Measurements from ENCODE around the gene CR1L. TPM values are rescaled to one million over a fixed set of nuclear protein-coding genes. Genes with fewer than 3 reads are reported as not detected.

CR1L gene
- total and polyA plus RNA-seq, 9 of the 15 experiments (the other 6 are each of a cell fraction or from before 2014, with no cell fraction given), result 10.1 to 74.8 (median 34.3) TPM

DNA sequence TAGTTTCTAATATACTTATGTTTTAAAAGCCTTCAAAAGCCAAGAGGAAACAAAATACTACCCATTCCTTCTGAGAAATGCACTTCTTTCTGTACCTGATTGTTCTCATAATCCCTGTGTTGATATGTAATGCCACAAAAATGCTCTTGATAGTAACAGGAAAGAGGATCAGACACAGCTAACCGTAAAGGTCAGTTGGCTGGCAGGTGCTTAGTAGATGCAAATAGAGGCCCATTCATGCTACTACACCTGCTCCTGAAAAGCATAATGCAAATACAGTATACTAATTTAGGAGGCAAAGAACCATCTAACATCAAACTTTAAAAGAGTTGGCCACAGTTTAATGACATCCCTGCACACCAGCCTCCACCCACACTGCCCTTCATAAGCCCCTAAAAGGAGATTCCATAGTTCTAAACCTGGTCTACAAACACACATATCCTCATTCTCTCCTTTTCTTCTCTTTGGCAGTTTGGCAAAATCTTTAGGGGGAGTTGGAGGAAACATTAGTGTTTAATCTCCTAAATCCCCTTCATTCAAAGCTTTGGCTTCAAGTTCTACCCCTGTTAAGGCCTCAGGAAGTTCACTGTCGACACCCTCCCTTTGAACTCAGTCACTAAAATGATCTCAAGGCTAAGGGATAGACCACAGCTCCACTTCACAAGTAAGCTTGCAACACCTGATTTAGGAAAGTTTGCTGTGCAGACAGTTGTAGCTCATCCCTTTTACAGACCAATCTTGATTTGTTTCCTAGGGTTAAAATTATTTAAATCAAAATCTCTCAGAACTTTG is 104.0 kb downstream of the CR1L start:
- ATAC-seq (peak; percentile 18), DNase-seq (ENCODE audit: extremely low read depth in 1 of 4, low spot score in 3 of 4) (peak in 1 of 4 experiments; percentile 70), FAIRE-seq (peak; percentile 29)
- Histone ChIP-seq H3K27me3 (ENCODE audit: control insufficient read depth in 2 of 2, insufficient read depth in 2 of 2, low read length in 2 of 2) (no peaks in the 10 kb centered on the region), H3K36me3 (ENCODE audit: control insufficient read depth, insufficient read depth, low read length) (peaks cover 3% of the 10 kb centered on the region; the same call in 2 of the 3 replicates), H3K9me3 (replicated peaks; ENCODE audit: control insufficient read depth, insufficient read depth, low read depth, low read length) (no peaks in the 10 kb centered on the region), H2AFZ (ENCODE audit: low read depth, low read length) (peak overlapping the region; percentile 86; the same call in 1 of the 2 replicates), H3K27ac (ENCODE audit: extremely low read depth, low read depth, low read length) (peak overlapping the region; percentile 80), H3K79me2 (ENCODE audit: control insufficient read depth, insufficient read depth, low read length) (peaks cover 61% of the 10 kb centered on the region), H3K9me1 (ENCODE audit: control insufficient read depth, insufficient read depth, low read length) (no peaks in the 10 kb centered on the region), H3K4me2 (ENCODE audit: insufficient read depth, low read length) (peak overlapping the region; percentile 81), H3K4me3 (peak overlapping the region; percentile 92; the same call in 1 of the 2 replicates), H3K4me1 (replicated peaks in 1 of 2; ENCODE audit: control insufficient read depth in 2 of 2, insufficient read depth in 2 of 2, low read length in 2 of 2) (peaks cover 26 to 58% of the 10 kb centered on the region in 2 experiments), H3K9ac (ENCODE audit: insufficient read depth in 1 of 2, low read depth in 2 of 2, low read length in 2 of 2) (peak overlapping the region in 1 of 2 experiments; percentile 83; a peak in 2 of 4 replicates), H4K20me1 (replicated peaks; ENCODE audit: control insufficient read depth, insufficient read depth, low read length) (peaks cover 11% of the 10 kb centered on the region; the same call in 1 of the 2 replicates)
- BruUV-seq (replicated peaks), result no TSS peak
- in situ Hi-C loops (cut with MboI), result no loop called here
- ChIA-PET CTCF (ENCODE audit: low intra/inter-chr PET ratio) (no interaction called here), POLR2A (interaction anchor here (0.6 kb wide), 2 partner anchors 100 to 129 kb away, joined by 3 to 5 read pairs; no protein-coding TSS in a partner anchor)
- intact Hi-C loops (cut with micrococcal nuclease), result loop anchor here (5.0 kb wide), 1 partner anchor 727 kb away; no protein-coding TSS in a partner anchor
- 11% methylated on average over 2 of the region's 2 CpGs for WGBS (ENCODE audit: insufficient coverage, low coverage, missing lambda C conversion rate)
- TF ChIP-seq CBFA2T2 (conservative IDR thresholded peaks at IDR 0.05) (no peak), SP1 (CRISPR knock-in tag; IDR thresholded peaks at IDR 0.05) (peak; percentile 32; the same call in 1 of the 2 replicates), TOE1 (IDR thresholded peaks at IDR 0.05; ENCODE audit: borderline replicate concordance) (no peak), TOE1 (CRISPR knock-in tag; IDR thresholded peaks at IDR 0.05; ENCODE audit: borderline replicate concordance, low read depth) (0 out of 2 replicates have a peak, but pooled peaks have one; percentile 23), ZNF766 (CRISPR knock-in tag; conservative IDR thresholded peaks at IDR 0.05) (0 out of 2 replicates have a peak, but pooled peaks have one; percentile 13), NR2C2 (CRISPR knock-in tag; IDR thresholded peaks at IDR 0.05) (no peak), NR2C2 (tag; IDR thresholded peaks at IDR 0.05) (peak; percentile 69; the same call in 1 of the 2 replicates), KDM1A (IDR thresholded peaks at IDR 0.05) (0 out of 4 replicates have a peak, but pooled peaks of 1 of the 2 experiments have one; percentile 23), JUND (IDR thresholded peaks at IDR 0.05; ENCODE audit: borderline replicate concordance, low read depth, low read length) (no peak), JUND (tag; IDR thresholded peaks at IDR 0.05; ENCODE audit: borderline replicate concordance, low read depth, low read length) (0 out of 3 replicates have a peak, but pooled peaks have one; percentile 2), ZFX (CRISPR knock-in tag; IDR thresholded peaks at IDR 0.05) (peak; percentile 25; the same call in 1 of the 2 replicates), GTF2F1 (IDR thresholded peaks at IDR 0.05; ENCODE audit: low read depth, low read length) (no peak), TEAD4 (IDR thresholded peaks at IDR 0.05; ENCODE audit: low read length) (peak; percentile 8; the same call in 1 of the 2 replicates), TEAD4 (CRISPR knock-in tag; IDR thresholded peaks at IDR 0.05; ENCODE audit: borderline replicate concordance) (no peak), L3MBTL2 (IDR thresholded peaks at IDR 0.05) (0 out of 2 replicates have a peak, but pooled peaks have one; percentile 12)
- TF ChIP-seq, protein P1, sequence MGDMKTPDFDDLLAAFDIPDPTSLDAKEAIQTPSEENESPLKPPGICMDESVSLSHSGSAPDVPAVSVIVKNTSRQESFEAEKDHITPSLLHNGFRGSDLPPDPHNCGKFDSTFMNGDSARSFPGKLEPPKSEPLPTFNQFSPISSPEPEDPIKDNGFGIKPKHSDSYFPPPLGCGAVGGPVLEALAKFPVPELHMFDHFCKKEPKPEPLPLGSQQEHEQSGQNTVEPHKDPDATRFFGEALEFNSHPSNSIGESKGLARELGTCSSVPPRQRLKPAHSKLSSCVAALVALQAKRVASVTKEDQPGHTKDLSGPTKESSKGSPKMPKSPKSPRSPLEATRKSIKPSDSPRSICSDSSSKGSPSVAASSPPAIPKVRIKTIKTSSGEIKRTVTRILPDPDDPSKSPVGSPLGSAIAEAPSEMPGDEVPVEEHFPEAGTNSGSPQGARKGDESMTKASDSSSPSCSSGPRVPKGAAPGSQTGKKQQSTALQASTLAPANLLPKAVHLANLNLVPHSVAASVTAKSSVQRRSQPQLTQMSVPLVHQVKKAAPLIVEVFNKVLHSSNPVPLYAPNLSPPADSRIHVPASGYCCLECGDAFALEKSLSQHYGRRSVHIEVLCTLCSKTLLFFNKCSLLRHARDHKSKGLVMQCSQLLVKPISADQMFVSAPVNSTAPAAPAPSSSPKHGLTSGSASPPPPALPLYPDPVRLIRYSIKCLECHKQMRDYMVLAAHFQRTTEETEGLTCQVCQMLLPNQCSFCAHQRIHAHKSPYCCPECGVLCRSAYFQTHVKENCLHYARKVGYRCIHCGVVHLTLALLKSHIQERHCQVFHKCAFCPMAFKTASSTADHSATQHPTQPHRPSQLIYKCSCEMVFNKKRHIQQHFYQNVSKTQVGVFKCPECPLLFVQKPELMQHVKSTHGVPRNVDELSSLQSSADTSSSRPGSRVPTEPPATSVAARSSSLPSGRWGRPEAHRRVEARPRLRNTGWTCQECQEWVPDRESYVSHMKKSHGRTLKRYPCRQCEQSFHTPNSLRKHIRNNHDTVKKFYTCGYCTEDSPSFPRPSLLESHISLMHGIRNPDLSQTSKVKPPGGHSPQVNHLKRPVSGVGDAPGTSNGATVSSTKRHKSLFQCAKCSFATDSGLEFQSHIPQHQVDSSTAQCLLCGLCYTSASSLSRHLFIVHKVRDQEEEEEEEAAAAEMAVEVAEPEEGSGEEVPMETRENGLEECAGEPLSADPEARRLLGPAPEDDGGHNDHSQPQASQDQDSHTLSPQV (IDR thresholded peaks at IDR 0.05), result peak; percentile 44; the same call in 1 of the 2 replicates

All from K562 (cell line).